KMS-11 (cell line): ENCODE data around the gene C1orf53.

Experiments
- H2AFZ ChIP-seq: fragments of 200-600 bp; sonication (generic); 2 replicates; pipeline ENCODE4 v1.6.1; 2016; ENCODE audit warnings: antibody characterized with exemption, mixed run types, low read depth
- H3K27ac ChIP-seq: fragments of 200-600 bp; sonication (generic); 2 replicates; pipeline ENCODE4 v1.6.1; 2016; ENCODE audit warnings: mild to moderate bottlenecking, mixed run types
- H3K27me3 ChIP-seq: fragments of 200-600 bp; sonication (generic); 2 replicates; pipeline ENCODE4 v1.6.1; 2017; ENCODE audit warnings: mild to moderate bottlenecking, low read depth, mixed run types, moderate library complexity; ENCODE audit not compliant: insufficient read depth
- H3K36me3 ChIP-seq: fragments of 200-600 bp; sonication (generic); 2 replicates; pipeline ENCODE4 v1.6.1; 2017; ENCODE audit warnings: mild to moderate bottlenecking, mixed run types; ENCODE audit not compliant: insufficient read depth
- H3K4me1 ChIP-seq: fragments of 200-600 bp; sonication (generic); 2 replicates; pipeline ENCODE4 v1.6.1; 2016; ENCODE audit warnings: mild to moderate bottlenecking, low read depth, mixed run types; ENCODE audit not compliant: poor library complexity, severe bottlenecking
- H3K4me2 ChIP-seq: fragments of 200-600 bp; sonication (generic); 2 replicates; pipeline ENCODE4 v1.7.0; 2016; ENCODE audit warnings: mild to moderate bottlenecking, mixed run types
- H3K4me3 ChIP-seq: fragments of 200-600 bp; sonication (generic); IDR thresholded peaks from 2 replicates; pipeline ENCODE4 v1.6.1; 2017; ENCODE audit warnings: low read depth, low read length, mixed read lengths; ENCODE audit not compliant: insufficient read depth
- H3K79me2 ChIP-seq: fragments of 200-600 bp; sonication (generic); 2 replicates; pipeline ENCODE4 v1.6.1; 2016; ENCODE audit warnings: low read depth, mixed run types; ENCODE audit not compliant: insufficient read depth
- H3K9ac ChIP-seq: fragments of 200-600 bp; sonication (generic); 2 replicates; pipeline ENCODE4 v1.6.1; 2016; ENCODE audit warnings: mild to moderate bottlenecking, mixed run types
- H4K20me1 ChIP-seq: fragments of 200-600 bp; sonication (generic); 2 replicates; pipeline ENCODE4 v1.6.1; 2016; ENCODE audit warnings: mild to moderate bottlenecking, mixed run types; ENCODE audit not compliant: insufficient read depth
- TF ChIP-seq, protein P1 (sequence below): fragments of 200-600 bp; sonication (generic); conservative IDR thresholded peaks from 2 replicates; pipeline ENCODE4 v1.6.1; 2017; ENCODE audit warnings: low read depth, mild to moderate bottlenecking, antibody characterized with exemption, low read length, moderate library complexity, mixed read lengths

The C1orf53 gene

GRCh38 chr1:197912739-197913494 lies 10.5 kb downstream of the C1orf53 start:
- Histone ChIP-seq H4K20me1 (no peaks in the 10 kb centered on the region), H3K79me2 (no peaks in the 10 kb centered on the region)
- TF ChIP-seq, protein P1, sequence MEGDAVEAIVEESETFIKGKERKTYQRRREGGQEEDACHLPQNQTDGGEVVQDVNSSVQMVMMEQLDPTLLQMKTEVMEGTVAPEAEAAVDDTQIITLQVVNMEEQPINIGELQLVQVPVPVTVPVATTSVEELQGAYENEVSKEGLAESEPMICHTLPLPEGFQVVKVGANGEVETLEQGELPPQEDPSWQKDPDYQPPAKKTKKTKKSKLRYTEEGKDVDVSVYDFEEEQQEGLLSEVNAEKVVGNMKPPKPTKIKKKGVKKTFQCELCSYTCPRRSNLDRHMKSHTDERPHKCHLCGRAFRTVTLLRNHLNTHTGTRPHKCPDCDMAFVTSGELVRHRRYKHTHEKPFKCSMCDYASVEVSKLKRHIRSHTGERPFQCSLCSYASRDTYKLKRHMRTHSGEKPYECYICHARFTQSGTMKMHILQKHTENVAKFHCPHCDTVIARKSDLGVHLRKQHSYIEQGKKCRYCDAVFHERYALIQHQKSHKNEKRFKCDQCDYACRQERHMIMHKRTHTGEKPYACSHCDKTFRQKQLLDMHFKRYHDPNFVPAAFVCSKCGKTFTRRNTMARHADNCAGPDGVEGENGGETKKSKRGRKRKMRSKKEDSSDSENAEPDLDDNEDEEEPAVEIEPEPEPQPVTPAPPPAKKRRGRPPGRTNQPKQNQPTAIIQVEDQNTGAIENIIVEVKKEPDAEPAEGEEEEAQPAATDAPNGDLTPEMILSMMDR: no peak

GRCh38 chr1:197913495-197914276 lies 11.3 kb downstream of the C1orf53 start:
- H3K79me2 ChIP-seq: no peaks in the 10 kb centered on the region
- no peaks in the 10 kb centered on the region for H3K36me3 ChIP-seq
- TF ChIP-seq, protein P1: no peak
- H2AFZ ChIP-seq: no peak overlapping the region
- H3K27ac ChIP-seq: no peak overlapping the region
- no peaks in the 10 kb centered on the region for H3K4me1 ChIP-seq
- H3K27me3 ChIP-seq: peaks cover 12% of the 10 kb centered on the region; the same call in 1 of the 2 replicates
- H4K20me1 ChIP-seq: no peaks in the 10 kb centered on the region
- H3K9ac ChIP-seq: no peak overlapping the region
- no peak overlapping the region for H3K4me3 ChIP-seq
- no peak overlapping the region for H3K4me2 ChIP-seq

More at GRCh38 chr1:197912739-197913494, 10.5 kb downstream of the C1orf53 start:
- Histone ChIP-seq H3K9ac (no peak overlapping the region), H3K4me3 (no peak overlapping the region), H3K27ac (no peak overlapping the region), H3K36me3 (no peaks in the 10 kb centered on the region), H2AFZ (no peak overlapping the region), H3K27me3 (peaks cover 12% of the 10 kb centered on the region; the same call in 1 of the 2 replicates), H3K4me1 (no peaks in the 10 kb centered on the region), H3K4me2 (no peak overlapping the region)

DNA sequence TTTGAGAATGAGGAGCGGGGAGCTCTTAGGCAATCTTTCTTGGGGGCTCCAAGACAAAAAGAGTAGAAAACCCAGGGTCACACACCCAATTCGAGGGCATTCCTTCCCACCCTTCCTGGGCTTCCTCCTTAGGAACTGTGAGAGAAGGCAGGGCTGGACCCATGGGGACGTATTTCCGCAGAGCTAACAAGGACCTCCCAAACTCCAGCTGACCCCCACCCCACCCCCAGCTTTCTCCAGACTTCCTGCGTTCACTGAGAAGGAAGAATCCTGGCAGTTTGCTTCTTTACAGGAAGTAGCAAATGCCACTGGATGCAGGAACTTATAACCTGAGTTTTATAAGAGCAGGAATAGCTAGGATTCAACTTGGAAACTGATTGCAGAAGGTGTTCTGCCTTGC lies 12.1 kb downstream of the C1orf53 start:
- TF ChIP-seq, protein P1: no peak
- H2AFZ ChIP-seq: no peak overlapping the region
- H3K27me3 ChIP-seq: peaks cover 12% of the 10 kb centered on the region; the same call in 1 of the 2 replicates
- no peaks in the 10 kb centered on the region for H3K79me2 ChIP-seq
- H3K4me1 ChIP-seq: no peaks in the 10 kb centered on the region
- no peaks in the 10 kb centered on the region for H3K36me3 ChIP-seq
- no peaks in the 10 kb centered on the region for H4K20me1 ChIP-seq
- no peak overlapping the region for H3K4me3 ChIP-seq
- no peak overlapping the region for H3K27ac ChIP-seq
- no peak overlapping the region for H3K9ac ChIP-seq
- no peak overlapping the region for H3K4me2 ChIP-seq

DNA sequence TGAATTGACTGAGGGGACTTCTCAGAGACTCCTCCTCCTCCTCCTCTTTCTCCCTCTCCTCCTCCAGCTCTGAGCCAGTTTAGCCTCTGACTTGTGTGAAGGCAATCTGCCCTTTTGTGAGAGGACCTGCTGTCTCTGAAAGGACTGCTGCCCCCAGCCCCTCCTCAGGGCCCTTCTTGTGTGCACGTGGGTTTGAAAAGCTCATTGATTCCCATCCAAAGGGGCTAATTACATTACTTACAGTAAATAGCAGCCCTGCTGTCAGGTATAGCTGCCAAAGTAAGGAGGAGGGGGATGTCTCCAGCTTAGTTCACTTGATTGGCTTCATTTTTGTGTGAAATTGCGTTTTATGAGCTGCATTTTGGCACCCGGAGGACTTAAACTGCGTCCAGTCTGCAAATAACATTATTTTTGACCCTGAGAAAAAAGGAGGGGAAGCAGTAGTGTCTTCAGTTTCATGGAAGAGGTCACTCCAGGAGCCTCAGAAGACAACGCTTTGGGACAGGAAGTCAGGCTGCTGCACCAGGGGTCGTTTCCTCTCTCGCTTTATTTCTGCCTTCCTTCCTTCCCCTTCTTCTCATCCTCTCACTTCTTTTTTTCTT lies 12.9 kb downstream of the C1orf53 start:
- Histone ChIP-seq H4K20me1 (no peaks in the 10 kb centered on the region), H3K9ac (no peak overlapping the region), H3K27me3 (peaks cover 12% of the 10 kb centered on the region; the same call in 1 of the 2 replicates), H3K36me3 (no peaks in the 10 kb centered on the region), H3K4me2 (peak overlapping the region; percentile 27; the same call in 1 of the 2 replicates), H3K4me1 (no peaks in the 10 kb centered on the region), H3K4me3 (no peak overlapping the region), H3K79me2 (no peaks in the 10 kb centered on the region), H3K27ac (no peak overlapping the region), H2AFZ (peak overlapping the region; percentile 59)
- TF ChIP-seq, protein P1: no peak
